Astrocyte of the spinal cord (primary cell): ENCODE measurements around the gene SLC35A2.

Experiments
- DNase-seq: peaks from one replicate; pipeline ENCODE4 v3.0.0; 2011; ENCODE audit warnings: low read depth, low spot score
- H3K4me3 ChIP-seq: 2 replicates; pipeline ENCODE4 v1.5.1; 2011; ENCODE audit warnings: low read depth, mild to moderate bottlenecking, low read length, moderate library complexity
- CTCF ChIP-seq: IDR thresholded peaks from 2 replicates; pipeline ENCODE4 v1.5.1; 2012; ENCODE audit warnings: low read depth, mild to moderate bottlenecking, low read length, inconsistent platforms
- in situ Hi-C: cut with HindIII; loops from 2 replicates; pipeline ENCODE4 v1.10.0; 2017; ENCODE audit warnings: low sequenced_read_pairs

Gene SLC35A2

GRCh38 chrX:48948589-48948988 lies 37.1 kb upstream of the SLC35A2 start:
- no peak overlapping the region for H3K4me3 ChIP-seq
- in situ Hi-C loops: no loop called here
- no peak for TF ChIP-seq CTCF
- no peak for DNase-seq

GRCh38 chrX:48945517-48946348 lies 34.3 kb upstream of the SLC35A2 start:
- peak; percentile 83 for TF ChIP-seq CTCF
- in situ Hi-C loops: no loop called here
- no peak overlapping the region for H3K4me3 ChIP-seq
- peak; percentile 45 for DNase-seq

GRCh38 chrX:48942895-48943294 lies 31.4 kb upstream of the SLC35A2 start:
- no peak overlapping the region for H3K4me3 ChIP-seq
- no peak for TF ChIP-seq CTCF
- in situ Hi-C loops: no loop called here
- DNase-seq: no peak

GRCh38 chrX:48940404-48940955 lies 29.0 kb upstream of the SLC35A2 start:
- TF ChIP-seq CTCF: no peak
- no peak for DNase-seq
- no peak overlapping the region for H3K4me3 ChIP-seq
- in situ Hi-C loops: no loop called here

- in situ Hi-C loops: no loop called here
- DNase-seq: no peak
- no peak overlapping the region for H3K4me3 ChIP-seq
- no peak for TF ChIP-seq CTCF
Measured at GRCh38 chrX:48939524-48940228, 28.2 kb upstream of the SLC35A2 start.

GRCh38 chrX:48938721-48939425 lies 27.4 kb upstream of the SLC35A2 start:
- in situ Hi-C loops: no loop called here
- DNase-seq: no peak
- no peak overlapping the region for H3K4me3 ChIP-seq
- no peak for TF ChIP-seq CTCF
